Fibroblast of lung (primary cell): ENCODE results near the gene ZC3HAV1L.

Source experiments
- EZH2 ChIP-seq: IDR thresholded peaks from 2 replicates; pipeline ENCODE4 v1.5.1; 2012; ENCODE audit warnings: low read length, control low read depth, mild to moderate bottlenecking; ENCODE audit errors: missing control alignments
- TF ChIP-seq, protein P1 (sequence below), 2 donors: IDR thresholded peaks in 1 of 2; conservative IDR thresholded peaks in 1 of 2; 1 replicate in 1 of 2; 2 replicates in 1 of 2; pipeline ENCODE4 v1.5.1; 2011 to 2012; ENCODE audit warnings: low read length in 2 of 2, control low read depth in 1 of 2, inconsistent platforms in 1 of 2, low read depth in 1 of 2, mild to moderate bottlenecking in 1 of 2

DNA sequence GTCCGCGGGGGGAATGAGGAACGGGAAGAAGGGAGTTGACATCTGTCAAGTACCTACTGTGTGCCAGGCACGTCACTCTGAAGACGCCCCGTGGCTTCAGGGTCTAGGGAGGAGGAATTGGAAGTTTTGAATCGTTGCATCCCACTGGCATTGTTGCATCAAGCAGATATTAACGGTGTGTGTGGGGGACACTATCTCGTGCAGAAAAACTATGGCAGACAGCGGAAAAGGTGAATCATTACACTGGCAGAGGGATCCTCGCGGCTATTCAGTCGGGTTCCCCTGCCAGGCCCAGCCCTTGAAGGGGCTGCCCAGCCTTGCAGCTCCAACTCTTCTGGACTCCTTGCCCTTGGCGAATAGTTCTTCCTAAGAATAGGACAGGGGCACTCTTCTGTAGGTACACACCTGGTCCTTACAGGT, 53.6 kb downstream of the ZC3HAV1L start:
- TF ChIP-seq, protein P1, sequence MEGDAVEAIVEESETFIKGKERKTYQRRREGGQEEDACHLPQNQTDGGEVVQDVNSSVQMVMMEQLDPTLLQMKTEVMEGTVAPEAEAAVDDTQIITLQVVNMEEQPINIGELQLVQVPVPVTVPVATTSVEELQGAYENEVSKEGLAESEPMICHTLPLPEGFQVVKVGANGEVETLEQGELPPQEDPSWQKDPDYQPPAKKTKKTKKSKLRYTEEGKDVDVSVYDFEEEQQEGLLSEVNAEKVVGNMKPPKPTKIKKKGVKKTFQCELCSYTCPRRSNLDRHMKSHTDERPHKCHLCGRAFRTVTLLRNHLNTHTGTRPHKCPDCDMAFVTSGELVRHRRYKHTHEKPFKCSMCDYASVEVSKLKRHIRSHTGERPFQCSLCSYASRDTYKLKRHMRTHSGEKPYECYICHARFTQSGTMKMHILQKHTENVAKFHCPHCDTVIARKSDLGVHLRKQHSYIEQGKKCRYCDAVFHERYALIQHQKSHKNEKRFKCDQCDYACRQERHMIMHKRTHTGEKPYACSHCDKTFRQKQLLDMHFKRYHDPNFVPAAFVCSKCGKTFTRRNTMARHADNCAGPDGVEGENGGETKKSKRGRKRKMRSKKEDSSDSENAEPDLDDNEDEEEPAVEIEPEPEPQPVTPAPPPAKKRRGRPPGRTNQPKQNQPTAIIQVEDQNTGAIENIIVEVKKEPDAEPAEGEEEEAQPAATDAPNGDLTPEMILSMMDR (conservative IDR thresholded peaks at IDR 0.05 in 1 of 2, IDR thresholded peaks at IDR 0.05 in 1 of 2; ENCODE audit: low read depth in 1 of 2, low read length in 2 of 2) = no peak
- TF ChIP-seq EZH2 = peak; percentile 45
